Muscle of leg (tissue), 11 donors: ENCODE measurements around the gene CFC1B. TPM values are rescaled to one million over a fixed set of nuclear protein-coding genes. Genes with fewer than 3 reads are reported as not detected.
"Not testable (repeated sequence)": the region's sequence is repeated elsewhere in the genome, so short reads cannot be mapped to it uniquely, and the experiment has no call there.

Experiments used
- DNase-seq: peaks from one replicate; pipeline ENCODE4 v3.0.0; 2013
- H3K27ac ChIP-seq: one replicate; pipeline ENCODE4 v1.5.1; 2013; ENCODE audit warnings: mild to moderate bottlenecking, low read length, control low read depth
- H3K27me3 ChIP-seq: one replicate; pipeline ENCODE4 v1.6.1; 2013; ENCODE audit warnings: low read length; ENCODE audit not compliant: control insufficient read depth, insufficient read depth
- H3K36me3 ChIP-seq: one replicate; pipeline ENCODE4 v1.6.1; 2013; ENCODE audit warnings: low read length; ENCODE audit not compliant: control insufficient read depth, insufficient read depth
- H3K4me1 ChIP-seq: one replicate; pipeline ENCODE4 v1.6.1; 2013; ENCODE audit warnings: low read length; ENCODE audit not compliant: control insufficient read depth, insufficient read depth
- H3K4me3 ChIP-seq: one replicate; pipeline ENCODE4 v1.5.1; 2013; ENCODE audit warnings: low read length, control low read depth
- H3K9me3 ChIP-seq: replicated peaks from 2 replicates; pipeline ENCODE4 v1.6.1; 2013; ENCODE audit warnings: low read depth, low read length; ENCODE audit not compliant: control insufficient read depth
- WGBS: methylation state at CpG from one replicate; pipeline ENCODE4 v1.1.5; 2013; ENCODE audit warnings: missing lambda C conversion rate; ENCODE audit not compliant: insufficient coverage; 5-methylcytosine and 5-hydroxymethylcytosine counted together
- polyA plus RNA-seq, 8 donors: library from polyadenylated mRNA; unstranded; fragments of 120-200 nt; gene quantifications; one replicate each; pipeline versions ENCODE4 v1.2.1 to v1.2.3, GENCODE V29; 2013; ENCODE audit warnings: inconsistent platforms in 1 of 8, low replicate concordance in 1 of 8; ENCODE audit not compliant: insufficient read length in 8 of 8, insufficient read depth in 1 of 8
- total RNA-seq: library from RNA; stranded (reverse); fragments of 120-200 nt; gene quantifications from one replicate; pipeline ENCODE4 v1.2.4, GENCODE V29; 2013

CFC1B gene
- total and polyA plus RNA-seq, 9 donors, result not detected

- H3K9me3 ChIP-seq, H3K4me1 ChIP-seq, H3K36me3 ChIP-seq, H3K4me3 ChIP-seq, H3K27ac ChIP-seq, DNase-seq, H3K27me3 ChIP-seq: not testable (repeated sequence)
- WGBS, result no CpG with 5 or more reads among the region's 4 CpGs
These were observed 9.2 kb downstream of the CFC1B start for GRCh38 chr2:130530212-130530611.

GRCh38 chr2:130531225-130531624, 10.2 kb downstream of the CFC1B start:
- not testable (repeated sequence) for H3K4me3 ChIP-seq, DNase-seq, H3K4me1 ChIP-seq, H3K27me3 ChIP-seq, H3K36me3 ChIP-seq, H3K9me3 ChIP-seq, H3K27ac ChIP-seq
- WGBS, result no CpG with 5 or more reads among the region's 5 CpGs

GRCh38 chr2:130531672-130532071, 10.7 kb downstream of the CFC1B start:
- not testable (repeated sequence) for H3K9me3 ChIP-seq, H3K4me3 ChIP-seq, H3K4me1 ChIP-seq, H3K27ac ChIP-seq, DNase-seq, H3K27me3 ChIP-seq, H3K36me3 ChIP-seq
- no CpG with 5 or more reads among the region's 9 CpGs for WGBS

GRCh38 chr2:130536654-130537053, 15.6 kb downstream of the CFC1B start:
- no CpG with 5 or more reads among the region's 7 CpGs for WGBS
- H3K27ac ChIP-seq, H3K4me3 ChIP-seq, DNase-seq, H3K27me3 ChIP-seq, H3K36me3 ChIP-seq, H3K9me3 ChIP-seq, H3K4me1 ChIP-seq: not testable (repeated sequence)

GRCh38 chr2:130538271-130538670, 17.2 kb downstream of the CFC1B start:
- no CpG with 5 or more reads among the region's 9 CpGs for WGBS
- not testable (repeated sequence) for H3K4me1 ChIP-seq, H3K9me3 ChIP-seq, H3K27me3 ChIP-seq, H3K36me3 ChIP-seq, H3K4me3 ChIP-seq, DNase-seq, H3K27ac ChIP-seq

- H3K4me1 ChIP-seq, DNase-seq, H3K36me3 ChIP-seq, H3K27ac ChIP-seq, H3K4me3 ChIP-seq, H3K9me3 ChIP-seq, H3K27me3 ChIP-seq: not testable (repeated sequence)
- WGBS, result no CpG with 5 or more reads among the region's 4 CpGs
These were observed 21.8 kb downstream of the CFC1B start for GRCh38 chr2:130542789-130543188.

GRCh38 chr2:130543785-130544528, 22.9 kb downstream of the CFC1B start:
- H3K36me3 ChIP-seq, H3K27ac ChIP-seq: not testable (repeated sequence)

GRCh38 chr2:130544978-130545377, 24.0 kb downstream of the CFC1B start:
- H3K27me3 ChIP-seq, H3K9me3 ChIP-seq, H3K4me1 ChIP-seq, H3K4me3 ChIP-seq, H3K27ac ChIP-seq, H3K36me3 ChIP-seq, DNase-seq: not testable (repeated sequence)
- WGBS, result no CpG with 5 or more reads among the region's 5 CpGs

More at GRCh38 chr2:130543785-130544528, 22.9 kb downstream of the CFC1B start:
- H3K9me3 ChIP-seq, H3K4me1 ChIP-seq, H3K4me3 ChIP-seq, H3K27me3 ChIP-seq, DNase-seq: not testable (repeated sequence)
- no CpG with 5 or more reads among the region's 12 CpGs for WGBS

GRCh38 chr2:130548418-130548817, 27.4 kb downstream of the CFC1B start:
- DNase-seq, H3K27ac ChIP-seq: not testable (repeated sequence)
- no CpG with 5 or more reads among the region's 3 CpGs for WGBS

GRCh38 chr2:130549475-130549874, 28.5 kb downstream of the CFC1B start:
- H3K9me3 ChIP-seq, DNase-seq, H3K36me3 ChIP-seq, H3K4me3 ChIP-seq, H3K27ac ChIP-seq, H3K27me3 ChIP-seq, H3K4me1 ChIP-seq: not testable (repeated sequence)
- WGBS, result no CpG with 5 or more reads among the region's 27 CpGs

More at GRCh38 chr2:130548418-130548817, 27.4 kb downstream of the CFC1B start:
- not testable (repeated sequence) for H3K9me3 ChIP-seq, H3K4me3 ChIP-seq, H3K4me1 ChIP-seq, H3K36me3 ChIP-seq, H3K27me3 ChIP-seq

GRCh38 chr2:130554178-130554577, 33.2 kb downstream of the CFC1B start:
- not testable (repeated sequence) for H3K4me1 ChIP-seq, H3K36me3 ChIP-seq, DNase-seq, H3K27me3 ChIP-seq, H3K4me3 ChIP-seq, H3K9me3 ChIP-seq, H3K27ac ChIP-seq
- no CpG with 5 or more reads among the region's 4 CpGs for WGBS
